GM19328 (cell line): ENCODE data around the gene PDCD1.

ENCODE experiments used
- ATAC-seq: cut with Tn5 transposase; IDR thresholded peaks from one replicate; pipeline ENCODE4 v1.9.1; 2021; ENCODE audit warnings: mild to moderate bottlenecking, moderate library complexity; ENCODE audit not compliant: unreplicated experiment

PDCD1 gene

GRCh38 chr2:241865957-241866789 lies 7.5 kb upstream of the PDCD1 start:
- no peak for ATAC-seq

- no peak for ATAC-seq
These were observed 6.8 kb upstream of the PDCD1 start for GRCh38 chr2:241865416-241865956.

DNA sequence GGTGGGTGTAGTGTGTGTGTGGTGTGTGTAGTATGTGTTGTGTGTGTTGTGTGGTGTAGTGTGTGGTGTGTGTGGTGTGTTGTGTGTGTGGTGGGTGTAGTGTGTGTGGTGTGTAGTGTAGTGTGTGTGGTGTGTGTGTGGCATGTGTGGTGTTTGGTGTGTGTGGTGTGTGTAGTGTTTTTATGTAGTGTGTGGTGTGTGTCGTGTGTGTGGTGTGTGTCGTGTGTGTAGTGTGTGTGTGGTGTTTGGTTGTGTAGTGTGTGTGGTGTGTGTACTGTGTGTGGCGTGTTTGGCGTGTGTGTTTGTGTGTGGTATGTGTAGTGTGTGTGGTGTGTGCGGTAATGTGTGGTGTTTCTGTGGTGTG lies 6.1 kb upstream of the PDCD1 start:
- ATAC-seq = no peak

DNA sequence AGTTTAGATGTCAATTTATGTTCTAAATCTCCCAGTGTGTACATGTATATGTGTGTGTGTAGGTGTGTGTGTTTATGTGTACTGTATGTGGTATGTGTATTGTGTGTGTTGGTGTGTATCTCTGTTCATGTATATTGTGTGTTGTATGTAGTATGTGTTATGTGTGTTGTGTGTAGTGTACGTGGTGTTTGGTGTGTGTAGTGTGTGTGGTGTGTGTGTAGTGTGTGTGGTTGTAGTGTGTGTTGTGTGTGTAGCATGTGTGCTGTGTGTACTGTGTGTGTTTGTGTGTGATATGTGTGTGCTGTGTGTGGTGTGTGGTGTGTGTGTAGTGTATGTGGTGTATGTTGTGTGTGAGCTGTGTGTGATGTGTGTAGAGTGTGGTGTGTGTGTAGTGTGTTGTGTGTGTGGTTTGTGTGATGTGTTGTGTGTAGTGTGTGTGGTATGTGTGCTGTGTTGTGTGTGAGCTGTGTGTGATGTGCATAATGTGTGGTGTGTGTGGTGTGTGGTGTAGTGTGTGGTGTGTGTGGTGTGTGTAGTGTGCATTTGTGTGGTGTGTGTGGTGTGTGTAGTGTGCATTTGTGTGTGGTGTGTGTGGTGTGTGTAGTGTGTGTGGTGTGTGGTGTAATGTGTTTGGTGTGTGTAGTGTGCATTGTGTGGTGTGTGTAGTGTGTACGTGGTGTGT lies 5.6 kb upstream of the PDCD1 start:
- no peak for ATAC-seq

DNA sequence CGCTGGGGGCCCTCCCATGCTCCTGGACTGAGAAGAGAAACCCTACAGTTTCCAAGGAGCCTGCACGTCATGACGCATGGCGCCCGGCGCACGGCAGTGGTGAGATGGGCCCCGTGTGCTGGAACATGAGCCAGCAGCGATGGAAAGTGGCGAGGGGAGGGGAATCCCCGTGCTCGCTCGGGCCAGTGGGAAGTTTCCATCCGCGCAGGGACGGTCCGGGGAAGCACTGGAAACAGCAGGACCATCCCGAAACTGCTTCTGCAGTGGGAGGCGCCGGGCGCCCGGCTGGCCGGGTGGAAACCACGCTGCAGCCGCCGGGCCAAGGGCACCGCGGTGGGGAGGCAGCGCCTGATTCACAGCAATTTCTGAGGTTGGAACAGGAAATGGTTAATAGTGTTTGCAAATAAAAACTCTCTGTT lies 4.9 kb upstream of the PDCD1 start:
- ATAC-seq = no peak

- no peak for ATAC-seq
These were observed 4.3 kb upstream of the PDCD1 start for GRCh38 chr2:241862775-241863535.

DNA sequence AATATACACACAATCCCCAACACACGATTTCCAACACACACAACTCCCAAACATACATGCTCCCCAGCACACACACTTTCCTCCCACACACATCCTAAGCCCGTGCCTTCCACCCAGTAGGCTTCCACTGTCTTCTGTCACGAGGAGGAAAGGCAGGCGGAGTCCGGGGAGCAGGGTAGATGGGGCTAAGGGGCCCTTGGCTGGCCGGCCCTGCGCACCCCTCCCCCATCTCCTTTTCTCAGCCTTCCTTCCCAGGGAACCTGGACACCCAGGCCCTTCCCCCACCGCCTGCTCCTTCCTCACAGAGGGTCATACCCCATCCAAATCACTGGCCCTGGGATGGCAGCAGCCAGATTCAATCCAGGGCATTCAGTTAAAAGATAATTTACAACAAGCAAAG lies 3.4 kb upstream of the PDCD1 start:
- ATAC-seq = no peak

- ATAC-seq = no peak
These were observed 2.6 kb upstream of the PDCD1 start for GRCh38 chr2:241861264-241861663.

DNA sequence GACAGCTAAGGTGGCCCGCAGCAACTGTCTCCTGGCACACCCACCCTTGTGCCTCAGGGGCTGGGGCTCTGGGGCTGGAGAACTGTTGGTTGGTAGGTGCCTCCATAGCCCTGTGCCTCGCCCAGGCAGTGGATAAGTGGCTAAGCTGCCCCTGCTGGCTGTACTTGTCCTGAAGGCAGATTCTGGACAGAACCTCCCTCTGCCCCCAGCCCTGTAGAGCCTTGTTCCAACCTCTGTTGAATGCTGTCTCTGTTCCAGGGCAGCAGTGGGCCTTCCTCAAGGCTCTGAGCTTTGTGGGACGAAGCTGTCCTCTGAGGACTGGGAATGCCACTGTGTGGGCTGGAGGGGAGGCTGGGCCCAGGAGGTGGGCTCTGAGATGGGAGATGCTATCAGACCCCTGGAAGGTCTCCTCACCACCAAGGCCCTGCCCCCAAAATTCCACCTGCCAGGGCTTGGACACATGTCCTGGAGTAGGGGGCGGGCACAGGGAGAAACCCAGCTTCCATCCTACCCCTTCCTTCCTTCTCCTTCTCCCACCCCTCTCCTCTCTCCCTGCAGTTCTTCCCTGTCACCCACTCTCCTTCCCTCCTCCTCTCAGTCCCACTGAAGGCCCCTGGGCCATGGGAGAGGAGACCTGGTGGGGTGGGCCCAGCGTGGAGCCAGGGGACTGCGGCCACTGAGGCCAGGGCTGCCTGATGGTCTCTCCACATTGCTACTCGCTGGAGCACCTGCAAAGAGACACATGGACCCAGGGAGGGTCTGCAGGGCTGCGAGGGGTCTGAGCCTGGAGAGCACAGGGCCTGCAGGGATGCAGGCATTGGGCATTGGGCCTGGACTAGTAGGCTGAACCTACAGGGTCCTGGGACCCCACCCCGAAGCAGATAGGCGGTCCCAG lies 1.7 kb upstream of the PDCD1 start:
- no peak for ATAC-seq

DNA sequence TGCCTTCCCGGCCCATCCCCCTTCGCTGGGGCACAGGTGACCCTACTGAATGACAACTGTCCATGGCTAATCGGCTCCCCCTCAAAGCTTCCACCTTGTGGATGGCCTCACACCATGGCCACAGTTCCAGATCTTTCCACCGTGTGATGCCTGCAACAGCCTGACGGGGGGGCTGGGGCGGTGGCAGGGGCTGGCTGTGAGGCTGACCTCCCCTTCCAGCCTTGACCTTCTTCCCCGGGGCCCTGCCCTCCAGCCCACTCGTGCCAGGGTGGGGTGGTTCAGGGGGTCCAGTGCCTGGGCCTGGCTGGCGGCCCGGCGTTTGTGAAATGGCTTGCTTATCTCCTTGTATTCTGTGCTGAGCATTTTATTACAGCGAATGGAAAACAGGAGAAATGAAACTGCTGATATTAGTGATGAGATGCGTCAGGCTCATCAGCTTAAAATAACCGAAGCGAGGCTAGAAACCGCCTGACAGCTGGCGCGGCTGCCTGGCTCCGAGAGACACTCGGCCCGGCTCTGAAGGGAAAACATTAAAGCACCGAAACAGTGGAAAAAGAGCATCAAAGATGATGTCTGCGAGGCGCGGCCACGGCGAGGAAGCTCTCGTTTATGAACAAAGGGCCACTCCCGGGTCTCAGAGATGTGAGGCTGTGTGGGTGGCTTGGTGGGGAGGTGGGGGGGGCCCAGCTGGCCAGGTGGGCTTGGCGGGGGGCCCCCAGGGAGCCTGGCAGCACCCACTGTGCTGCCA lies 916 bp upstream of the PDCD1 start:
- ATAC-seq = no peak

GRCh38 chr2:241859017-241859435 lies 332 bp upstream of the PDCD1 start:
- no peak for ATAC-seq

DNA sequence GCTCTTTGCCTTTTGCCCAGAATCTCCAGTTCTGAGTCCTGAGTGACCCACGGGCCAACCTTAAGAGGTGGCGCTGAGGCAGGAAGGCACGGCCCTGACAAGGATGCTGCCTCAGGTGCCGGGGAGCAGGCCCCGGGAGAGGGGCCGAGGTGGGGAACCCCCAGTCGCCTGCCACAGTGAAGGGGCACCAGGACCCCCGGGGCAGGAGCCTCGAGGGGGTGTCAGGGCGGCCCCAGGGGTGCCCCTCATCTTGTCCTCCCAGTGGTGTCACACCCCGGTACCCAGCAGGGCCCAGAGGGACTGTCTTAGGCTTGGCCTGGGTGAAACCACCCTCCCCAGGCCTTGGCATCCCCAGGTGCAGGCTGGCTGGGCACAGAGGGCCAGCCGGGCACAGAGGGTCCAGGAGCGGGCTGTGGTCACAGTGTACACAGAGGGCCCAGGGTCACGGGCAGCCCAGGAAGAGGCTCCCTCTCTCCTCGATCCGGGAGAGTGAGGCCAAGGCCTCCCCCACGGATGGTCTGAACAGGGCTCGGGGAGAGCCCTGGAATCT lies 1.0 kb downstream of the PDCD1 start:
- ATAC-seq = no peak

- ATAC-seq = no peak
These were observed 1.6 kb downstream of the PDCD1 start for GRCh38 chr2:241857041-241857541.

- ATAC-seq = no peak
These were observed 2.7 kb downstream of the PDCD1 start for GRCh38 chr2:241855888-241856422.

DNA sequence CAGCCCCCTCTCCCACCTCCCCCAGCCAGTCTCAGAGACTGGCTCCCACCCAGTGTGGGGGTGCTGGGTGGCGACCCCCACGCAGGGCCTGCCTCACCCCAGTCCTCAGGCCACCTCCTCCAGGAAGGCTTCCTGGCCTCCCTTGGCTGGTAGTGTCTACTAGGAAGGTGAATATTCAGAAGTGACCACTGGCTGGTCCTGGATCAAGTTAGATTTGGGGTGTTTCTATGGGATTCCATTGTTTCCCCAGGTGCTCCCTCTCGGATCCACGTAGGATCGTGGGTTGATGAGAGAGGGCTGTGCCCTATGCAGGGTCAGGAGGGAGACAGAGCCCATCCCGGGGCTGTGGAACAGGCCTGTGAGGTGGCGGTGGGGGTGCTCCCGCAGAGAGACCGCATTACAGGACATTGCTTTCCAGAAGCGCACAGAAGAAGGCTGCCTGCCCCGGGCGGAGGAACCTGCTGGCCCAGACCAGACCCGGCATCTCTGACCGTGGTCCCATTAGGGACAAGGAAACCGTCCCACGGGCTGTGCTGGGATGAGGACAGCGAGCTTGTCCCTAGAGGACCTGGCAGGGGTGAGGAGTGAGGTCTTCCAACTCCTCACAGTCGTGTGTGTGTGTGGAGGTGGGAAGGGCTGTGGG lies 3.3 kb downstream of the PDCD1 start:
- no peak for ATAC-seq

DNA sequence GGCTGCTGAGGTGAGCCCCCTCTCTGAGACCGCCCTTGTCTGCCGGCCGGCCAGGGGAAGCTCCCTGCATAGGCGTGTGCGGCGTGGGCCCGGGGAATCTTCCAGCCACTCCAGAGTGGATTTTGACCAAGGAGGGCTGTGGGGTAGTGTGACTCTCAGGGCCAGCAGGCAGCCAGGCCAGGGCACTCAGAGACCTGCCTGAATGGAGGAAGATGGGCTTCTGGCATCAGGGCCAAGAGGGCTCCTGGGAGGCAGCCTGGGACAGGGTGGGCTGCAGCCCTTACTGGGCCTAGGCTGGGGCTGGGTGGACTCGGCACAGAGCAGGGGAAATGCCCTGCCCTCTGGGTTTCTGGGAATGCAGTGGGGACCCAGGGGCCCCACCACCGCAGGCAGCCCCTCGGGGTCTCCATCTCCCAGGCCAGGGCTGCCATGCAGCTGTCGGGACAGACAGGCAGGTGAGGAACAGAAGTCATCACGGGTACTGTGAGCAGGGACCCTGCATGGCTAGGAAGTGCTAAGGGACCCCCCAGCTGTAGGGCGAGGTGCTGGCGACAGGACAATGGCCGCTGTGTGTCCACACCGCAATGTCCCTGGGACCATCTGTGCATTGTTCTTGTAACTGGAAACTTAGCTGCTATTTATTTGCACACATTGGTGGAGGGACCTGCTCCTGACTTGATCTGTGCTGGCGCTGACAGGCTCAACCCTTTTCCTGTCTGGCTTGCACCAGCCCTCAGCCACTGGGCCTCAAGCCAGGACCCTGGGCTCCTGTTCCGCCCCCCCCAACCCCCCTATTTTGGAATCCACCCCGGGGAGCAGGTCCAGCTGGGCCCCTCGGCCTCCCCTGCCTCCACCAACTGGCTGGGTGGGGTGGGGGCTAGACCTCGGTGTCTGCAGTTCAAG lies 4.1 kb downstream of the PDCD1 start:
- no peak for ATAC-seq

DNA sequence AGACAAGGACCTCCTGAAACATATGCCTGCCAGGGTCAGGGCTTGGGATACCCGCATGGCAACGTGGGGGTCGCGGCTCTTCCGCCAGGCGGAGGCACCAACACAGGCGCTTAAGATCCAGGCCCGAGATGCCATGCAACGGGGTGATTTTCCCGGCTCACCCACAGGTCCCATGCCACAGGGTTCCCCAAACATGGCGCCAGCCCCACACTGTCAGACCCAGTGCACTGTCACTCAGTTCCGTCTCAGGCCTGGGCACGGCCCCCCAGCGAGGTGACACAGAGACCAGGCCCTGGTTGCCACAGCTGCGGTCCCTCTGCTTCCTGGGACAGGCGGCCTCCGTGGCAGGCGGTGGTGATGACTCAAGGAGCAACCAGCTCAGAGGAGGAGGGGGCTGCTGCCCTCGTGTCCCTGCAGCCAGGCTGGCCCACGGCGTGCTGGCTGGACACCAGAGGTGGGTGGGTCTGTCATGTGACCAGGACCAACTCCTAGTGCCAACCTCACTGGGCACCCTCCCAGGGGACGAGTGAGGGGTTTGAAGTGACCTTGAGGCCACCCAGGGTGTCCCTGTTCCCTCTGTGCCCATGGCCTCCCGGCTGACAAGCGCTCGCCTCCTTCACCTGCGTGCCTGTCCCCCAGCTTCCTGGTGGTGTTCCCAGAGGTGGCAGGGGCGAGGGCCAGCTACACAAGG lies 4.9 kb downstream of the PDCD1 start:
- no peak for ATAC-seq
